HepG2 (cell line): ENCODE data around the gene FGFR3. TPM values are rescaled to one million over a fixed set of nuclear protein-coding genes. Genes with fewer than 3 reads are reported as not detected.
A peak's percentile ranks its signal among the peaks of the same experiment; 100 is the strongest.

ENCODE experiments used
- FOXO1 ChIP-seq: sonication (generic); formaldehyde crosslinking; IDR thresholded peaks from 2 replicates; pipeline ENCODE4 v1.4.0; 2020; ENCODE audit warnings: missing genetic modification reagents
- MYNN ChIP-seq: sonication (generic); formaldehyde crosslinking; IDR thresholded peaks from 2 replicates; pipeline ENCODE4 v1.4.0; 2020; ENCODE audit warnings: mild to moderate bottlenecking, low read depth, missing genetic modification reagents
- PHF21A ChIP-seq: sonication (generic); formaldehyde crosslinking; IDR thresholded peaks from 2 replicates; pipeline ENCODE4 v1.5.0; 2020; ENCODE audit warnings: mild to moderate bottlenecking, missing genetic modification reagents
- PRPF4 ChIP-seq: fragments of 200-400 bp; formaldehyde crosslinking; IDR thresholded peaks from 2 replicates; pipeline ENCODE4 v1.6.1; 2016; ENCODE audit warnings: low read length, low read depth; ENCODE audit not compliant: poor library complexity, severe bottlenecking
- RBM39 ChIP-seq: fragments of 200-400 bp; formaldehyde crosslinking; IDR thresholded peaks from one replicate; pipeline ENCODE4 v1.6.1; 2018; ENCODE audit warnings: antibody characterized with exemption, mild to moderate bottlenecking, low read depth, low read length; ENCODE audit not compliant: poor library complexity, severe bottlenecking
- SAFB2 ChIP-seq: sonication (generic); formaldehyde crosslinking; IDR thresholded peaks from 2 replicates; pipeline ENCODE4 v1.5.1; 2020; ENCODE audit warnings: missing genetic modification reagents, low read depth, mild to moderate bottlenecking, borderline replicate concordance
- SAP130 ChIP-seq: IDR thresholded peaks from 2 replicates; pipeline ENCODE4 v1.6.1; 2016; ENCODE audit warnings: low read depth
- SP5 ChIP-seq: IDR thresholded peaks from 2 replicates; pipeline ENCODE4 v1.6.1; 2016; ENCODE audit warnings: low read depth, borderline replicate concordance
- STAG1 ChIP-seq: sonication (generic); formaldehyde crosslinking; IDR thresholded peaks from 2 replicates; pipeline ENCODE4 v1.4.0; 2020; ENCODE audit warnings: missing genetic modification reagents
- TBP ChIP-seq: sonication (generic); formaldehyde crosslinking; IDR thresholded peaks from 2 replicates; pipeline ENCODE4 v1.5.0; 2020; ENCODE audit warnings: missing genetic modification reagents
- TBX2 ChIP-seq: sonication (generic); formaldehyde crosslinking; IDR thresholded peaks from 2 replicates; pipeline ENCODE4 v1.5.0; 2020; ENCODE audit warnings: missing genetic modification reagents, mild to moderate bottlenecking, borderline replicate concordance
- YEATS4 ChIP-seq: sonication (generic); formaldehyde crosslinking; IDR thresholded peaks from 2 replicates; pipeline ENCODE4 v1.4.0; 2020; ENCODE audit warnings: missing genetic modification reagents, borderline replicate concordance
- ZNF501 ChIP-seq: sonication (generic); formaldehyde crosslinking; IDR thresholded peaks from 2 replicates; pipeline ENCODE4 v1.5.1; 2020; ENCODE audit warnings: mild to moderate bottlenecking, moderate library complexity, missing genetic modification reagents
- ZNF782 ChIP-seq: sonication (generic); formaldehyde crosslinking; IDR thresholded peaks from 2 replicates; pipeline ENCODE4 v1.4.0; 2020; ENCODE audit warnings: missing genetic modification reagents, mild to moderate bottlenecking, borderline replicate concordance
- polyA plus RNA-seq, 8 experiments: library from polyadenylated mRNA; depleted of rRNA in 3 of 8; stranded (reverse) in 7 of 8; unstranded in 1 of 8; fragments of >200 nt; fragmentation: Illumina TruSeq in 4 of 8; extraction: Trizol in 4 of 8; gene quantifications; 2 replicates each; pipeline versions ENCODE4 v1.2.1 to v1.2.3, GENCODE V29; 2011 to 2016; ENCODE audit warnings: low read depth in 4 of 8, missing spikeins in 1 of 8, mixed read lengths in 1 of 8; ENCODE audit not compliant: insufficient read depth in 1 of 8
- total RNA-seq, 5 experiments: library from RNA; depleted of rRNA; stranded (reverse); fragments of >200 nt; fragmentation: Illumina TruSeq; extraction: Trizol; gene quantifications; 2 replicates each; pipeline ENCODE4 v1.2.3, GENCODE V29; 2016; ENCODE audit warnings: low read depth in 1 of 5
- TF ChIP-seq, protein P1 (sequence below): sonication (generic); formaldehyde crosslinking; IDR thresholded peaks from 2 replicates; pipeline ENCODE4 v1.5.0; 2020; ENCODE audit warnings: mild to moderate bottlenecking, missing genetic modification reagents, borderline replicate concordance
- TF ChIP-seq, protein P2 (sequence below): sonication (generic); formaldehyde crosslinking; IDR thresholded peaks from 2 replicates; pipeline ENCODE4 v1.4.0; 2020; ENCODE audit warnings: mild to moderate bottlenecking, missing genetic modification reagents
- TF ChIP-seq, protein P3 (sequence below): sonication (generic); formaldehyde crosslinking; IDR thresholded peaks from 2 replicates; pipeline ENCODE4 v1.4.0; 2020; ENCODE audit warnings: mild to moderate bottlenecking, missing genetic modification reagents
- TF ChIP-seq, protein P4 (sequence below): sonication (generic); formaldehyde crosslinking; IDR thresholded peaks from 2 replicates; pipeline ENCODE4 v1.4.0; 2020; ENCODE audit warnings: missing genetic modification reagents

Gene FGFR3
- total and polyA plus RNA-seq, 2 of the 13 experiments (the other 11 are each of a cell fraction or from before 2014, with no cell fraction given), result 103 to 109 TPM

DNA sequence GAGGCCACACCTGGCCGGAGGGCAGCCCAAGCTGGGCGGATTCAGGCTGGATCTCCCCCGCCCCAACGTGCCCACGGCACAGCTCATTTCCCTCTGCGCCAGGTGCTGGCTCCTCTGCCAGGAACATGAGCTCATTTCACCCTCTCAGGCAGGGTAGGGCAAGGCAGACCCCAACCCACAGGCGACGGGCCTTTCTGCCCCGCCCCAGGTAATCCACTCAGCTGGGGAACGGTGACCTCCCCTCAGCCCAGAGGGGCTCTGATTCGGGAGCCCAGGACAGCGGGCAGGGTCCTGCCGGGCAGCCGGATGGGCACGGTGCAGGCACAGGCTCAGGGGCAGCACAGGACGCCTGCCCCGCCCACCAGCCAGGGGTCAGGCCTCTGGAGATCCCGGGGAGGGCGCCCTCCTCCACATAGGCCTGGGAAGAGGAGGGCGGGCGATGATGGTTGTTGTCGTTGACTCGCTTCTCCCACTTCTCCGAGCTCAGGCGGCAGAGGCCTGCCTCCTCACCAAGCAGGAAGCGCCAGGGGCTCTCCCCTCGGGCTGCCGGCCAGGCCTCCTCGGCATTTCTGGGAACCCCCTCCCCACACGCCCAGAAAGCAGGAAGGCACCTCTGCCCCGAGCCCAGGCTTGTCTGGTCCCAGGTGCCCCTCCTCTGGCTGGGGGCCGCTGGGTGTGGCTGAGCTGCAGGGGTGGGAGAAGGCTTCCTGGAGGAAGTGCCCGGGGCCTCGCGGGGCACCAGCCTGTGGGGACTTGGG is 40.6 kb upstream of the FGFR3 start (continued):
- TF ChIP-seq FOXO1, result 0 out of 2 replicates have a peak, but pooled peaks have one; percentile 39
- TF ChIP-seq, protein P1, sequence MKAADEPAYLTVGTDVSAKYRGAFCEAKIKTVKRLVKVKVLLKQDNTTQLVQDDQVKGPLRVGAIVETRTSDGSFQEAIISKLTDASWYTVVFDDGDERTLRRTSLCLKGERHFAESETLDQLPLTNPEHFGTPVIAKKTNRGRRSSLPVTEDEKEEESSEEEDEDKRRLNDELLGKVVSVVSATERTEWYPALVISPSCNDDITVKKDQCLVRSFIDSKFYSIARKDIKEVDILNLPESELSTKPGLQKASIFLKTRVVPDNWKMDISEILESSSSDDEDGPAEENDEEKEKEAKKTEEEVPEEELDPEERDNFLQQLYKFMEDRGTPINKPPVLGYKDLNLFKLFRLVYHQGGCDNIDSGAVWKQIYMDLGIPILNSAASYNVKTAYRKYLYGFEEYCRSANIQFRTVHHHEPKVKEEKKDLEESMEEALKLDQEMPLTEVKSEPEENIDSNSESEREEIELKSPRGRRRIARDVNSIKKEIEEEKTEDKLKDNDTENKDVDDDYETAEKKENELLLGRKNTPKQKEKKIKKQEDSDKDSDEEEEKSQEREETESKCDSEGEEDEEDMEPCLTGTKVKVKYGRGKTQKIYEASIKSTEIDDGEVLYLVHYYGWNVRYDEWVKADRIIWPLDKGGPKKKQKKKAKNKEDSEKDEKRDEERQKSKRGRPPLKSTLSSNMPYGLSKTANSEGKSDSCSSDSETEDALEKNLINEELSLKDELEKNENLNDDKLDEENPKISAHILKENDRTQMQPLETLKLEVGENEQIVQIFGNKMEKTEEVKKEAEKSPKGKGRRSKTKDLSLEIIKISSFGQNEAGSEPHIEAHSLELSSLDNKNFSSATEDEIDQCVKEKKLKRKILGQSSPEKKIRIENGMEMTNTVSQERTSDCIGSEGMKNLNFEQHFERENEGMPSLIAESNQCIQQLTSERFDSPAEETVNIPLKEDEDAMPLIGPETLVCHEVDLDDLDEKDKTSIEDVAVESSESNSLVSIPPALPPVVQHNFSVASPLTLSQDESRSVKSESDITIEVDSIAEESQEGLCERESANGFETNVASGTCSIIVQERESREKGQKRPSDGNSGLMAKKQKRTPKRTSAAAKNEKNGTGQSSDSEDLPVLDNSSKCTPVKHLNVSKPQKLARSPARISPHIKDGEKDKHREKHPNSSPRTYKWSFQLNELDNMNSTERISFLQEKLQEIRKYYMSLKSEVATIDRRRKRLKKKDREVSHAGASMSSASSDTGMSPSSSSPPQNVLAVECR (CRISPR knock-in tag), result peak; percentile 32; the same call in 1 of the 2 replicates
- peak; percentile 41; the same call in 1 of the 2 replicates for TF ChIP-seq YEATS4 (CRISPR knock-in tag)
- peak; percentile 92 for TF ChIP-seq SP5 (CRISPR knock-in tag)
- TF ChIP-seq STAG1 (CRISPR knock-in tag), result peak; percentile 40
- TF ChIP-seq, protein P2, sequence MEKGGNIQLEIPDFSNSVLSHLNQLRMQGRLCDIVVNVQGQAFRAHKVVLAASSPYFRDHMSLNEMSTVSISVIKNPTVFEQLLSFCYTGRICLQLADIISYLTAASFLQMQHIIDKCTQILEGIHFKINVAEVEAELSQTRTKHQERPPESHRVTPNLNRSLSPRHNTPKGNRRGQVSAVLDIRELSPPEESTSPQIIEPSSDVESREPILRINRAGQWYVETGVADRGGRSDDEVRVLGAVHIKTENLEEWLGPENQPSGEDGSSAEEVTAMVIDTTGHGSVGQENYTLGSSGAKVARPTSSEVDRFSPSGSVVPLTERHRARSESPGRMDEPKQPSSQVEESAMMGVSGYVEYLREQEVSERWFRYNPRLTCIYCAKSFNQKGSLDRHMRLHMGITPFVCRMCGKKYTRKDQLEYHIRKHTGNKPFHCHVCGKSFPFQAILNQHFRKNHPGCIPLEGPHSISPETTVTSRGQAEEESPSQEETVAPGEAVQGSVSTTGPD (CRISPR knock-in tag), result no peak
- peak; percentile 10; the same call in 1 of the 2 replicates for TF ChIP-seq TBX2 (CRISPR knock-in tag)
- peak; percentile 21; the same call in 1 of the 2 replicates for TF ChIP-seq ZNF501 (CRISPR knock-in tag)
- TF ChIP-seq SAFB2 (CRISPR knock-in tag), result no peak
- TF ChIP-seq RBM39, result peak; percentile 47
- TF ChIP-seq, protein P3, sequence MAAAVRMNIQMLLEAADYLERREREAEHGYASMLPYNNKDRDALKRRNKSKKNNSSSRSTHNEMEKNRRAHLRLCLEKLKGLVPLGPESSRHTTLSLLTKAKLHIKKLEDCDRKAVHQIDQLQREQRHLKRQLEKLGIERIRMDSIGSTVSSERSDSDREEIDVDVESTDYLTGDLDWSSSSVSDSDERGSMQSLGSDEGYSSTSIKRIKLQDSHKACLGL (CRISPR knock-in tag), result 0 out of 2 replicates have a peak, but pooled peaks have one; percentile 15
- TF ChIP-seq, protein P4, sequence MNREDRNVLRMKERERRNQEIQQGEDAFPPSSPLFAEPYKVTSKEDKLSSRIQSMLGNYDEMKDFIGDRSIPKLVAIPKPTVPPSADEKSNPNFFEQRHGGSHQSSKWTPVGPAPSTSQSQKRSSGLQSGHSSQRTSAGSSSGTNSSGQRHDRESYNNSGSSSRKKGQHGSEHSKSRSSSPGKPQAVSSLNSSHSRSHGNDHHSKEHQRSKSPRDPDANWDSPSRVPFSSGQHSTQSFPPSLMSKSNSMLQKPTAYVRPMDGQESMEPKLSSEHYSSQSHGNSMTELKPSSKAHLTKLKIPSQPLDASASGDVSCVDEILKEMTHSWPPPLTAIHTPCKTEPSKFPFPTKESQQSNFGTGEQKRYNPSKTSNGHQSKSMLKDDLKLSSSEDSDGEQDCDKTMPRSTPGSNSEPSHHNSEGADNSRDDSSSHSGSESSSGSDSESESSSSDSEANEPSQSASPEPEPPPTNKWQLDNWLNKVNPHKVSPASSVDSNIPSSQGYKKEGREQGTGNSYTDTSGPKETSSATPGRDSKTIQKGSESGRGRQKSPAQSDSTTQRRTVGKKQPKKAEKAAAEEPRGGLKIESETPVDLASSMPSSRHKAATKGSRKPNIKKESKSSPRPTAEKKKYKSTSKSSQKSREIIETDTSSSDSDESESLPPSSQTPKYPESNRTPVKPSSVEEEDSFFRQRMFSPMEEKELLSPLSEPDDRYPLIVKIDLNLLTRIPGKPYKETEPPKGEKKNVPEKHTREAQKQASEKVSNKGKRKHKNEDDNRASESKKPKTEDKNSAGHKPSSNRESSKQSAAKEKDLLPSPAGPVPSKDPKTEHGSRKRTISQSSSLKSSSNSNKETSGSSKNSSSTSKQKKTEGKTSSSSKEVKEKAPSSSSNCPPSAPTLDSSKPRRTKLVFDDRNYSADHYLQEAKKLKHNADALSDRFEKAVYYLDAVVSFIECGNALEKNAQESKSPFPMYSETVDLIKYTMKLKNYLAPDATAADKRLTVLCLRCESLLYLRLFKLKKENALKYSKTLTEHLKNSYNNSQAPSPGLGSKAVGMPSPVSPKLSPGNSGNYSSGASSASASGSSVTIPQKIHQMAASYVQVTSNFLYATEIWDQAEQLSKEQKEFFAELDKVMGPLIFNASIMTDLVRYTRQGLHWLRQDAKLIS (CRISPR knock-in tag), result no peak
- 0 out of 2 replicates have a peak, but pooled peaks have one; percentile 54 for TF ChIP-seq MYNN (CRISPR knock-in tag)
- peak; percentile 43 for TF ChIP-seq PHF21A (CRISPR knock-in tag)
- peak; percentile 61 for TF ChIP-seq SAP130 (CRISPR knock-in tag)
- 0 out of 2 replicates have a peak, but pooled peaks have one; percentile 60 for TF ChIP-seq TBP (CRISPR knock-in tag)
- TF ChIP-seq PRPF4, result no peak
- no peak for TF ChIP-seq ZNF782 (CRISPR knock-in tag)
